ENCODE measurements around the gene CC2D1A. TPM values are rescaled to one million over a fixed set of nuclear protein-coding genes. Genes with fewer than 3 reads are reported as not detected.

The CC2D1A gene
- total RNA-seq, 1 donor from 2014 or later: 20.1 TPM

DNA sequence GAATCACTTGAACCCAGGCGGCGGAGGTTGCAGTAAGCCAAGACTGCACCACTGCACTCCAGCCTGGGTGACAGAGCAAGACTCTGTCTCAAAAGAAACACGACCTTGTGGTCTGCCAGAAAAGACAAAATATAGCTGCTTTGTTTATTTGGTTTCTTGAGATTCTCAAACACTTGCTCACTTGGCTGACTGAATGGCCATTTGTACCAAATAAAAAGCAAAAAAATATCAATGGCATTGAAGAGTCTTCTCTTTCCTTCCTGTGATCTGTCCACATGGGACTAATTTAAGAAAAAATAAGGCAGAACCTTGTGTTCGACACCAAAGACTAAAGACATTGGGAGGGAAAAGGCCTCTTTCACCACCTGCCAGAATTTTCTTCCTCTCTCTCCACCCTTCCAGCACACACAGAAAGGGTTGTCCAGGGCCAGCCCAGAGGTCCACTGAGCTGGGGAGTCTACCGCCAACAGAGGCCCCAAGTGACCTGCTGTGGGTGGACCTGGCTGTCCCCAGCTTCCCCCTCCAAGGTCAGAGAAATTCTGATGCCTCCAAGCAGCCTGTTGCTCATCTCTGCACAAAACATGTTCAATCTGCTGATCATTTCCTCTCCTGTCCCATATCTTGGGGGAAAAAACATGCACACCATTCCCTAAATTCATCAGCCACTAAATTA is 6.0 kb upstream of the CC2D1A start:
- intact Hi-C loops (cut with micrococcal nuclease): no loop called here
- no peaks in the 10 kb centered on the region for H3K27me3 ChIP-seq (ENCODE audit: low read depth)
- DNase-seq: no peak
- H3K4me3 ChIP-seq: no peak overlapping the region
- H3K36me3 ChIP-seq: no peaks in the 10 kb centered on the region
- H3K4me1 ChIP-seq: peaks cover under 1% of the 10 kb centered on the region
- no peak overlapping the region for H3K27ac ChIP-seq (replicated peaks)
- no peaks in the 10 kb centered on the region for H3K9me3 ChIP-seq (replicated peaks)
- TF ChIP-seq, protein P1, sequence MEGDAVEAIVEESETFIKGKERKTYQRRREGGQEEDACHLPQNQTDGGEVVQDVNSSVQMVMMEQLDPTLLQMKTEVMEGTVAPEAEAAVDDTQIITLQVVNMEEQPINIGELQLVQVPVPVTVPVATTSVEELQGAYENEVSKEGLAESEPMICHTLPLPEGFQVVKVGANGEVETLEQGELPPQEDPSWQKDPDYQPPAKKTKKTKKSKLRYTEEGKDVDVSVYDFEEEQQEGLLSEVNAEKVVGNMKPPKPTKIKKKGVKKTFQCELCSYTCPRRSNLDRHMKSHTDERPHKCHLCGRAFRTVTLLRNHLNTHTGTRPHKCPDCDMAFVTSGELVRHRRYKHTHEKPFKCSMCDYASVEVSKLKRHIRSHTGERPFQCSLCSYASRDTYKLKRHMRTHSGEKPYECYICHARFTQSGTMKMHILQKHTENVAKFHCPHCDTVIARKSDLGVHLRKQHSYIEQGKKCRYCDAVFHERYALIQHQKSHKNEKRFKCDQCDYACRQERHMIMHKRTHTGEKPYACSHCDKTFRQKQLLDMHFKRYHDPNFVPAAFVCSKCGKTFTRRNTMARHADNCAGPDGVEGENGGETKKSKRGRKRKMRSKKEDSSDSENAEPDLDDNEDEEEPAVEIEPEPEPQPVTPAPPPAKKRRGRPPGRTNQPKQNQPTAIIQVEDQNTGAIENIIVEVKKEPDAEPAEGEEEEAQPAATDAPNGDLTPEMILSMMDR (IDR thresholded peaks at IDR 0.05; ENCODE audit: borderline replicate concordance): no peak

DNA sequence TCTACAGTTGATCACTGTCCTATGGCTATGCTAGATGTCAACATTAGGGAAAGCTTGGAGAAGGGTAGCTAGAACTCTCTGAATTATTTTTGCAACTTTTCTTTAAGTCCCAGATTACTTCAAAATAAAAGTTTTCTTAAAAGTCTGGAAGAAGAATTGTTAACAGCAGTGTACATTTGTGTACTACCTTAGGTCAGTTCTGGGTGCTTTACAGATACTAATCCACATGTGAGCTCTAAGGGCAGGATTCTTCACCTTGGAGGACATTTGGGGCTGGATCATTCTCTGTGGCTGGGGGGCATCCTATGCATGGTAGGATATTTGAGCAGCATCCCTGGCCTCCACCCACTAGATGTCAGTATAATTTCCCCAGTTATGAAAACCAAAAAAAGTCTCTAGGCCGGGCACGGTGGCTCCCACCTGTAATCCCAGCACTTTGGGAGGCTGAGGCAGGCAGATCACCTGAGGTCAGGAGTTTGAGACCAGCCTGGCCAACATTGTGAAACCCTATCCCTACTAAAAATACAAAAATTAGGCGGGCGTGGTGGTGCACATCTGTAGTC is 2.9 kb upstream of the CC2D1A start:
- H3K27me3 ChIP-seq (ENCODE audit: low read depth): no peaks in the 10 kb centered on the region
- no peaks in the 10 kb centered on the region for H3K9me3 ChIP-seq (replicated peaks)
- no peak overlapping the region for H3K27ac ChIP-seq (replicated peaks)
- H3K36me3 ChIP-seq: no peaks in the 10 kb centered on the region
- intact Hi-C loops (cut with micrococcal nuclease): no loop called here
- H3K4me1 ChIP-seq: peaks cover 27% of the 10 kb centered on the region
- TF ChIP-seq, protein P1 (IDR thresholded peaks at IDR 0.05; ENCODE audit: borderline replicate concordance): peak; percentile 45
- no peak overlapping the region for H3K4me3 ChIP-seq
- DNase-seq: no peak

DNA sequence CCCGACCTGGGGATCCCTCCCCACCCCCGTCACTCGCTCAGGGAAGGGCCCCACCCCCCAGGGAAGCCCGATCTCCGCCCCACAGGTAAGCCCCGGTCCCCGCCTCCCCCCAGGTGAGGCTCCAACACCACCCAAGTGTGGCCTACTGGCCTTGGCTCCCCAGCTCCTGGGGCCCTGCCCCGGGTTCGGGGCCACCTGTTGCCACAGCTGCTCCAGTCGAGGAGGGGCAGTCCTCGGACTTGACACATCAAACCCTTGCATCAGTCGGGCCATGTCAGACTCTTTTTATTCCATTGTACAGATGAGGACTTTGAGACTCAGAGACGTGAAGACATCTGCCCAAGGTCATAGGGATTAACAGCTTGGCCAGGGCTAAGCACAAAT is 512 bp downstream of the CC2D1A start:
- intact Hi-C loops (cut with micrococcal nuclease): no loop called here

DNA sequence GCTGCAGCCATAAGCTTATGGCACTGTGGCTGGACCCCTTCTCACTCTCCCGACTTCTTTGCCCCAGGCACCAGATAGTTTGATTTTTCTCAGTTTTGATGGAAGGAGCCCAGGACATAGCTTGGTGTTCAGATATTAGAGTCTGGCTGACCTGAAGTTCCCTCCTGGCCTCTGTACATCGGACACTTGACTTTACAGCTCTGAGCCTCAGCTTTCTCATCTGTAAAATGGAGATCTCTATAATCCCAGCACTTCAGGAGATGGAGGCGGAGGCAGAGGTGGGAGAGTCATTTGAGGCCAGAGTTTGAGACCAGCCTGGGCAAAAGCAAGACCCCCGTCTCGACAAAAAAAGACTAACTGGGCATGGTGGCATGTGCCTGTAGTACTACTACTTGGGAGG is 909 bp downstream of the CC2D1A start:
- intact Hi-C loops (cut with micrococcal nuclease): no loop called here

More for the DNA sequence above, 512 bp downstream of the CC2D1A start:
- H3K4me1 ChIP-seq: peaks cover 27% of the 10 kb centered on the region
- DNase-seq: no peak
- peak overlapping the region; percentile 74 for H3K27ac ChIP-seq (replicated peaks)
- TF ChIP-seq, protein P1 (IDR thresholded peaks at IDR 0.05; ENCODE audit: borderline replicate concordance): no peak
- no peaks in the 10 kb centered on the region for H3K27me3 ChIP-seq (ENCODE audit: low read depth)
- no peaks in the 10 kb centered on the region for H3K9me3 ChIP-seq (replicated peaks)
- H3K4me3 ChIP-seq: peak overlapping the region; percentile 96
- peaks cover 20% of the 10 kb centered on the region for H3K36me3 ChIP-seq

DNA sequence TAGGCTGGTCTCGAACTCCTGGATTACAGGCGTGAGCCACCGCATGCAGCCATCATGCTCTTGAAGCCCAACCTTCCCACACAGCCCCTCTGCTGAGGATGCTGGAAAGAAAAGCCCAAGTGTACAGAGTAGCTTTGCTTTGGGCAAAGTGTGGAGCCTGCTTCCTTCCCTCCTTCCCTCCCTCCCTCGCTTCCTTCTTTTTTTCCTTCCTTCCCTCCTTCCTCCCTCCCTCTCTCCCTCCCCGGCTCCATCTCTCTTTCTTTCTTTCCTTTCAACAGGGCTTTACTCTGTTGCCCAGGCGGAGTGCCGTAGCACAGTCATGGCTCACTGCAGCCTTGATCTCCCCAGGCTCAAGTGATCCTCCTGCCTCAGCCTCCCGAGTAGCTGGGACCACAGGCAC is 2.7 kb downstream of the CC2D1A start:
- intact Hi-C loops (cut with micrococcal nuclease): no loop called here
- DNase-seq: no peak
- Histone ChIP-seq H3K36me3 (peaks cover 42% of the 10 kb centered on the region), H3K27ac (replicated peaks) (no peak overlapping the region), H3K27me3 (ENCODE audit: low read depth) (no peaks in the 10 kb centered on the region), H3K9me3 (replicated peaks) (no peaks in the 10 kb centered on the region), H3K4me3 (no peak overlapping the region), H3K4me1 (peaks cover 27% of the 10 kb centered on the region)
- TF ChIP-seq, protein P1 (IDR thresholded peaks at IDR 0.05; ENCODE audit: borderline replicate concordance): no peak

More for the DNA sequence above, 909 bp downstream of the CC2D1A start:
- DNase-seq: no peak
- Histone ChIP-seq H3K36me3 (peaks cover 24% of the 10 kb centered on the region), H3K4me1 (peaks cover 27% of the 10 kb centered on the region), H3K27me3 (ENCODE audit: low read depth) (no peaks in the 10 kb centered on the region), H3K4me3 (peak overlapping the region; percentile 96), H3K9me3 (replicated peaks) (no peaks in the 10 kb centered on the region), H3K27ac (replicated peaks) (no peak overlapping the region)
- TF ChIP-seq, protein P1 (IDR thresholded peaks at IDR 0.05; ENCODE audit: borderline replicate concordance): no peak

Data from left ventricle myocardium inferior (tissue), 1 donor.